Measurements from ENCODE around the gene DBX2.
A peak's percentile ranks its signal among the peaks of the same experiment; 100 is the strongest.

Gene DBX2

DNA sequence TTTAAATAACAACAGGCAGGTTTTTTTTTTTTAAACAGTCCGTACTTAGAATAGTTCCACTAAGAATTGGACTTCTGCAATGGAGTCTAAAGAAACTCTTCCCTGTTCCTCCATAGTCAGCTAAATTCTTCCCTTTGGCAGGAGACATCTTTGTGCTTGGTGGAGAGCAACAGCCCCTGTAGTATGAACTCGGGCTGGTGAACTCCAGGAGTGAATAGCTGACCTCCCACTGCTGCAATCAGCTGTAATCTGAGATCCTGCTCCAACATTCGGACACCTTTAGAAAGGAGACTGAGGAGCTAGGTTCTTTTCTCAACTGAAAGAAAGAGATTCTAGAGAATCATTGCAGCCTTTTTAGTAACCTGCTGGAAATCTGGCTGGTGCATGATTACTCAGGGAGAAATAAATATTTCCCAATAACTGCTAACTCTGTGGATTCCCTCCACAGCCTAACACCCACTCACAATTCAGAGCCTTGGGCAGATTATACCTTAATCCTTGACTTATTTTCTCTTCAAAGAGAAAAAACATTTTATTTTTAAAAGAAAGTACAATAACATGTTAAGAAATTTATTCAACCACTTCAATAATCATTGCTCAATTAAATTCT lies 25.6 kb upstream of the DBX2 start:
- no peak overlapping the region for H2AFZ ChIP-seq (ENCODE audit: low read length)
- WGBS, 2 donors (ENCODE audit: extremely low coverage in 2 of 2, insufficient read length in 2 of 2, insufficient replicate concordance in 1 of 2) = no CpG with 5 or more reads among the region's 3 CpGs
- H3K9ac ChIP-seq (ENCODE audit: low read depth, low read length, poor library complexity) = no peak overlapping the region
- H2BK15ac ChIP-seq (ENCODE audit: low read length) = no peak overlapping the region
- H3K36me3 ChIP-seq (replicated peaks in 1 of 2; ENCODE audit: control insufficient read depth in 2 of 2, insufficient read depth in 2 of 2, low read length in 2 of 2) = no peaks in the 10 kb centered on the region
- H3K14ac ChIP-seq (ENCODE audit: low read length) = no peak overlapping the region
- peaks cover 0 to 8% of the 10 kb centered on the region in 2 donors for H3K4me1 ChIP-seq (ENCODE audit: control insufficient read depth in 2 of 2, insufficient read depth in 1 of 2, low read depth in 1 of 2, low read length in 2 of 2)
- DNase-seq (ENCODE audit: low spot score) = peak; percentile 38
- H2BK120ac ChIP-seq (ENCODE audit: low read depth, low read length) = no peak overlapping the region
- H3K27me3 ChIP-seq (ENCODE audit: control insufficient read depth in 3 of 3, insufficient read depth in 3 of 3, low read depth in 1 of 3, low read length in 3 of 3) = no peaks in the 10 kb centered on the region
- no peak overlapping the region for H4K8ac ChIP-seq (ENCODE audit: low read depth, low read length)
- H3K23ac ChIP-seq (ENCODE audit: low read depth, low read length, poor library complexity) = no peak overlapping the region
- no peak overlapping the region for H3K4me2 ChIP-seq (ENCODE audit: insufficient read depth, low read length, poor library complexity, severe bottlenecking)
- no peak overlapping the region for H2AK5ac ChIP-seq (ENCODE audit: low read depth, low read length)
- H3K79me1 ChIP-seq (ENCODE audit: low read depth, low read length) = no peaks in the 10 kb centered on the region
- H4K91ac ChIP-seq (ENCODE audit: low read depth, low read length, poor library complexity) = no peak overlapping the region
- H3K27ac ChIP-seq (replicated peaks; ENCODE audit: low read length) = peak overlapping the region; percentile 75
- H3K9me3 ChIP-seq (replicated peaks in 1 of 2; ENCODE audit: control insufficient read depth in 2 of 2, insufficient read depth in 1 of 2, low read depth in 1 of 2, low read length in 2 of 2) = no peaks in the 10 kb centered on the region
- H2BK5ac ChIP-seq (ENCODE audit: low read length) = no peak overlapping the region
- H2BK12ac ChIP-seq (ENCODE audit: low read length) = no peak overlapping the region
- H3K4ac ChIP-seq (ENCODE audit: low read length) = no peak overlapping the region
- no peak overlapping the region for H3K4me3 ChIP-seq (ENCODE audit: low read length in 2 of 2)
- H3K18ac ChIP-seq (ENCODE audit: low read length) = no peak overlapping the region

DNA sequence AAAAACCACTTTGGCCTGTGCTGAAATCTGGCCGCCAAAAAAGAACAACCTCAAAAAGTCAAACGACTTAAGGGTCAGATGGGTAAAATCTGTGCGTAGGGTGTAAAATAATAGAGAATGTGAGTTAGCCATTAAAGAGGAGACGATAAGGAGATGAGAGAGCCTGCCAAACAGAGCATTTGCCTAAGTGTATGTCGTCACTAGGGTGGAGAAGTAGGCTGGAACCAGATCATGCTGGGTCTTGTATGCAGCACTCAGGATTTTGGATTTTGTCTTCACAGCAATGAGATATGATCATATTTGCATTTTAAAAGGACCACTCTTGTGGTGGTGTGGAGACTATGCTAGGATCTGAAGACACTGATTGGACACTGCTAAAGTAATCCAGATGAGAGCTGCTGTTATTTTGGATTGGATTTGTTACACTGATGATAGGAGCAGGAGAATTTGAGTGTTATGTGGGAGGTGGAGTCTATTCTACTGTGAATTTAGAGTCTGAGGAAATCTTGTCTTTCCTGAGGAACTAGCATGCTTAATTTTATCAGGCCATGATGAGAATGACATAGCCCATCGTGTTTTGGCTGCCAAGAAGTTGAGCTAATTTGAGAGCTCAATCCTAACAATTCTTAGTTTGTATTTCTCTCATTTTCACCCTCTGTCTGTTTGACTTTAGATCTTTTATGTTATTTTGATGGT lies 24.8 kb upstream of the DBX2 start:
- H3K18ac ChIP-seq (ENCODE audit: low read length) = no peak overlapping the region
- H2BK15ac ChIP-seq (ENCODE audit: low read length) = no peak overlapping the region
- H4K8ac ChIP-seq (ENCODE audit: low read depth, low read length) = no peak overlapping the region
- H4K91ac ChIP-seq (ENCODE audit: low read depth, low read length, poor library complexity) = no peak overlapping the region
- no peak overlapping the region for H3K23ac ChIP-seq (ENCODE audit: low read depth, low read length, poor library complexity)
- DNase-seq (ENCODE audit: low spot score) = no peak
- peak overlapping the region; percentile 1 for H3K4ac ChIP-seq (ENCODE audit: low read length)
- H2BK5ac ChIP-seq (ENCODE audit: low read length) = no peak overlapping the region
- no peak overlapping the region for H3K27ac ChIP-seq (replicated peaks; ENCODE audit: low read length)
- no peaks in the 10 kb centered on the region for H3K79me1 ChIP-seq (ENCODE audit: low read depth, low read length)
- H3K27me3 ChIP-seq (ENCODE audit: control insufficient read depth in 3 of 3, insufficient read depth in 3 of 3, low read depth in 1 of 3, low read length in 3 of 3) = no peaks in the 10 kb centered on the region
- no peak overlapping the region for H2AFZ ChIP-seq (ENCODE audit: low read length)
- H3K4me2 ChIP-seq (ENCODE audit: insufficient read depth, low read length, poor library complexity, severe bottlenecking) = no peak overlapping the region
- H3K9me3 ChIP-seq (replicated peaks in 1 of 2; ENCODE audit: control insufficient read depth in 2 of 2, insufficient read depth in 1 of 2, low read depth in 1 of 2, low read length in 2 of 2) = no peaks in the 10 kb centered on the region
- H3K36me3 ChIP-seq (replicated peaks in 1 of 2; ENCODE audit: control insufficient read depth in 2 of 2, insufficient read depth in 2 of 2, low read length in 2 of 2) = no peaks in the 10 kb centered on the region
- no peak overlapping the region for H2BK12ac ChIP-seq (ENCODE audit: low read length)
- WGBS, 2 donors (ENCODE audit: extremely low coverage in 2 of 2, insufficient read length in 2 of 2, insufficient replicate concordance in 1 of 2) = no CpG with 5 or more reads among the region's 6 CpGs
- no peak overlapping the region for H3K9ac ChIP-seq (ENCODE audit: low read depth, low read length, poor library complexity)
- H2BK120ac ChIP-seq (ENCODE audit: low read depth, low read length) = no peak overlapping the region
- no peak overlapping the region for H3K14ac ChIP-seq (ENCODE audit: low read length)
- H2AK5ac ChIP-seq (ENCODE audit: low read depth, low read length) = no peak overlapping the region
- no peak overlapping the region for H3K4me3 ChIP-seq (ENCODE audit: low read length in 2 of 2)
- peaks cover 0 to 8% of the 10 kb centered on the region in 2 donors for H3K4me1 ChIP-seq (ENCODE audit: control insufficient read depth in 2 of 2, insufficient read depth in 1 of 2, low read depth in 1 of 2, low read length in 2 of 2)

DNA sequence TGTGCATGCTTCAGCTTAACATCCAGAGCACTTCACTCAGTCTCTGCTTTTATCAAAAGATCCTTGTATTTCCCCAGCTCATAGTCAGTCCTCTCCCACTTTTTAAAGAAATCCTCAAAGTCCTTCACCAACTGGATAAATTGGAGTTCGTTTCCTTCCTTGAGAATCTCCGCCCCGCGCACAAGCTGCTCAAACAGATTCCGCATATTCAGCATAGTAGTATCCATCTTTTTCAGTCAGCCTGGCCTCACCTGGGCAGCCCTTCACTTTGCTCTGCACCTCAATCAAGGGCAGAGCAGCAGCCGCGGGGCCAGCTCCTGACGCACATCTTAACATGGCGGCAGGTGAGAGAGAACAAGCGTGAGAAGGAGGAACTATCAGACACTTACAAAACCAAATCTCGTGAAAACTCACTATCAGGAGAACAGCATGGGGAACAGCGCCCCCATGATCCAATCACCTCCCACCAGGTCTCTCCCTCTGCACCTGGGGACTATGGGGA lies 14.3 kb upstream of the DBX2 start:
- Histone ChIP-seq H3K36me3 (replicated peaks in 1 of 2; ENCODE audit: control insufficient read depth in 2 of 2, insufficient read depth in 2 of 2, low read length in 2 of 2) (no peaks in the 10 kb centered on the region), H3K9ac (ENCODE audit: low read depth, low read length, poor library complexity) (no peak overlapping the region), H3K79me1 (ENCODE audit: low read depth, low read length) (no peaks in the 10 kb centered on the region)

DNA sequence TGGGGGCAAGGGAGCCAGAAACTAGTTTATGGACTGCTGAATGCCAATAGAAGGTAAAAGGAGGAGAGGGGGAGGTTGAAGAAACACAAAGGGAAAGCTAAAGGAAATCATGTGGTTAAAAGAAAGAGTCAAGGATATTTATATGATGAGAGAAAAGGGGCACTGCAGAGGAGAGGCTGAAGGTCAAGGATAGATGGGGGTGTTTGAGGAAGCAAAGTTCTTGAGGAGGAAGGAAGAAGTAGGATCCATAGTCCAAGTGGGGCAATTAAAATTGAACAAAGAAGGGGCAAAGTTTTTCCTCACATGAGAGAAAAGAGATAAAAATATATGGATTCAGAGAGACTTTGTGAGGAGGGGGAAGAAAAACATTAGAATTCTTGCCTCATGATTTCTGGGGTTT lies 10.1 kb upstream of the DBX2 start:
- Histone ChIP-seq H3K27ac (replicated peaks; ENCODE audit: low read length) (no peak overlapping the region), H3K9ac (ENCODE audit: low read depth, low read length, poor library complexity) (no peak overlapping the region), H4K8ac (ENCODE audit: low read depth, low read length) (no peak overlapping the region), H3K4me3 (ENCODE audit: low read length in 2 of 2) (no peak overlapping the region), H3K4ac (ENCODE audit: low read length) (no peak overlapping the region), H3K23ac (ENCODE audit: low read depth, low read length, poor library complexity) (no peak overlapping the region), H3K27me3 (ENCODE audit: control insufficient read depth in 3 of 3, insufficient read depth in 3 of 3, low read depth in 1 of 3, low read length in 3 of 3) (peaks cover 0 to 10% (median 0%) of the 10 kb centered on the region in 3 experiments), H3K36me3 (replicated peaks in 1 of 2; ENCODE audit: control insufficient read depth in 2 of 2, insufficient read depth in 2 of 2, low read length in 2 of 2) (no peaks in the 10 kb centered on the region), H3K4me1 (ENCODE audit: control insufficient read depth in 2 of 2, insufficient read depth in 1 of 2, low read depth in 1 of 2, low read length in 2 of 2) (no peaks in the 10 kb centered on the region), H2BK5ac (ENCODE audit: low read length) (no peak overlapping the region), H3K79me1 (ENCODE audit: low read depth, low read length) (no peaks in the 10 kb centered on the region), H3K18ac (ENCODE audit: low read length) (no peak overlapping the region), H3K14ac (ENCODE audit: low read length) (no peak overlapping the region), H2AFZ (ENCODE audit: low read length) (no peak overlapping the region), H3K4me2 (ENCODE audit: insufficient read depth, low read length, poor library complexity, severe bottlenecking) (no peak overlapping the region), H2BK120ac (ENCODE audit: low read depth, low read length) (no peak overlapping the region), H2AK5ac (ENCODE audit: low read depth, low read length) (no peak overlapping the region), H2BK12ac (ENCODE audit: low read length) (no peak overlapping the region), H2BK15ac (ENCODE audit: low read length) (no peak overlapping the region), H4K91ac (ENCODE audit: low read depth, low read length, poor library complexity) (no peak overlapping the region), H3K9me3 (replicated peaks in 1 of 2; ENCODE audit: control insufficient read depth in 2 of 2, insufficient read depth in 1 of 2, low read depth in 1 of 2, low read length in 2 of 2) (peaks cover 0 to 2% of the 10 kb centered on the region in 2 donors)
- DNase-seq (ENCODE audit: low spot score) = no peak

More for the DNA sequence above, 14.3 kb upstream of the DBX2 start:
- Histone ChIP-seq H3K27ac (replicated peaks; ENCODE audit: low read length) (no peak overlapping the region), H3K4me2 (ENCODE audit: insufficient read depth, low read length, poor library complexity, severe bottlenecking) (no peak overlapping the region), H2AK5ac (ENCODE audit: low read depth, low read length) (peak overlapping the region; percentile 72), H3K14ac (ENCODE audit: low read length) (no peak overlapping the region), H3K18ac (ENCODE audit: low read length) (no peak overlapping the region), H2BK12ac (ENCODE audit: low read length) (no peak overlapping the region), H3K4ac (ENCODE audit: low read length) (no peak overlapping the region), H2AFZ (ENCODE audit: low read length) (no peak overlapping the region), H2BK5ac (ENCODE audit: low read length) (no peak overlapping the region), H3K23ac (ENCODE audit: low read depth, low read length, poor library complexity) (no peak overlapping the region), H4K8ac (ENCODE audit: low read depth, low read length) (no peak overlapping the region), H3K4me3 (ENCODE audit: low read length in 2 of 2) (no peak overlapping the region), H3K27me3 (ENCODE audit: control insufficient read depth in 3 of 3, insufficient read depth in 3 of 3, low read depth in 1 of 3, low read length in 3 of 3) (no peaks in the 10 kb centered on the region), H4K91ac (ENCODE audit: low read depth, low read length, poor library complexity) (no peak overlapping the region), H3K4me1 (ENCODE audit: control insufficient read depth in 2 of 2, insufficient read depth in 1 of 2, low read depth in 1 of 2, low read length in 2 of 2) (no peaks in the 10 kb centered on the region), H2BK15ac (ENCODE audit: low read length) (peak overlapping the region; percentile 51), H3K9me3 (replicated peaks in 1 of 2; ENCODE audit: control insufficient read depth in 2 of 2, insufficient read depth in 1 of 2, low read depth in 1 of 2, low read length in 2 of 2) (peaks cover 0 to 2% of the 10 kb centered on the region in 2 donors), H2BK120ac (ENCODE audit: low read depth, low read length) (no peak overlapping the region)
- DNase-seq (ENCODE audit: low spot score) = no peak
- WGBS, 2 donors (ENCODE audit: extremely low coverage in 2 of 2, insufficient read length in 2 of 2, insufficient replicate concordance in 1 of 2) = no CpG with 5 or more reads among the region's 12 CpGs
